Measurements from ENCODE around the gene AQP3.

Gene AQP3

DNA sequence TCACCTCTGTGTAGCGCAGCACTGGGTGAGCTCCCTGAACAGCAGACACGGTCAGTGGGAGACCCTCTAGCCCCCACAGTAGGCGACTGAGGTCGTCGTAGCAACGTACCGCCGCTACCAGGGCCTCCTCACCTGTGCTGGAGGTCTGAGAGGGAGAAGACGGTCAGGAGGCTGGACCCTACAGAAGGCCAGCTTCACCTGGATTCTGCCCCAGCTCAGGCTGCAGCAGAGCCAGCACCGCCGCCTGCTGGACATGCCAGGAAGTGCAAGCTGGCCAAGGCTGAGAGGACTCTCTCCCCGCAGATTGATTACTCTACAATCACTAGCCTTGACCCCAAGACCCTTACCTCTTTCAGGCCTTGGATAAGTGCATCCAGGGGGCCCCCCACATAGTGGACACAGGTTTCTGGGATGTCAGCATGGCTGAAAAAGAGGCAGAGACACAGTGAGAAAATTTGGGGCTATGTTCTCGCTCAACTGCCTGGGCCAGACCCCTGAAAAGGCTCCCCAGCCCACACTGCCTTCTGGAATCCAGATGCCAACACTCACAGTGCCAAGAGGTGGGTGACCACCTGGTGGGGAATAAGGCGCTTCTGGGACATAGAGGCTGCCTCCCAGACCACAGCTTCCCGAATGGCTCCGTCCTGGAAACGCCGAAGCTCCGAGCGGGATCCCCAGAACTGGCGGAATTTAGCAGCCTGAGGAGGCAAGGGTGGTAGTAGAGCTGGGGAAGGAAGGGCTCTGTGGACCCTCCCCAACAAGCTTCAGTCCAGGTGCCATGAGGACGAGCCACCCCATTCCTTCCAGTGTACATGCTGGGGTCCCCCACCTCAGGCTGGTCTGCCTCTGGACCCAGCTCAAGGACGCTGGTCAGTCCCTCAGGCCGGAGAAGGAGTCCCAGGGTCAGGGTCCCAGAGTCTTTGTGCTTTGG lies 19.4 kb upstream of the AQP3 start:
- Histone ChIP-seq H3K79me2 (ENCODE audit: low read length) (peaks cover 8% of the 10 kb centered on the region), H3K4me3 (ENCODE audit: low read length) (no peak overlapping the region), H3K27me3 (ENCODE audit: low read depth, low read length) (no peaks in the 10 kb centered on the region), H3K4me1 (ENCODE audit: low read length) (peaks cover 1% of the 10 kb centered on the region), H3K4me2 (ENCODE audit: low read length) (no peak overlapping the region), H3K9ac (ENCODE audit: low read length) (no peak overlapping the region), H2AFZ (ENCODE audit: low read depth, low read length) (no peak overlapping the region), H4K20me1 (ENCODE audit: insufficient read depth, low read length) (no peaks in the 10 kb centered on the region), H3K27ac (ENCODE audit: low read length) (no peak overlapping the region), H3K9me3 (ENCODE audit: insufficient read depth, low read length) (no peaks in the 10 kb centered on the region), H3K36me3 (replicated peaks; ENCODE audit: low read depth, low read length) (peaks cover 76% of the 10 kb centered on the region)
- TF ChIP-seq, protein P1, sequence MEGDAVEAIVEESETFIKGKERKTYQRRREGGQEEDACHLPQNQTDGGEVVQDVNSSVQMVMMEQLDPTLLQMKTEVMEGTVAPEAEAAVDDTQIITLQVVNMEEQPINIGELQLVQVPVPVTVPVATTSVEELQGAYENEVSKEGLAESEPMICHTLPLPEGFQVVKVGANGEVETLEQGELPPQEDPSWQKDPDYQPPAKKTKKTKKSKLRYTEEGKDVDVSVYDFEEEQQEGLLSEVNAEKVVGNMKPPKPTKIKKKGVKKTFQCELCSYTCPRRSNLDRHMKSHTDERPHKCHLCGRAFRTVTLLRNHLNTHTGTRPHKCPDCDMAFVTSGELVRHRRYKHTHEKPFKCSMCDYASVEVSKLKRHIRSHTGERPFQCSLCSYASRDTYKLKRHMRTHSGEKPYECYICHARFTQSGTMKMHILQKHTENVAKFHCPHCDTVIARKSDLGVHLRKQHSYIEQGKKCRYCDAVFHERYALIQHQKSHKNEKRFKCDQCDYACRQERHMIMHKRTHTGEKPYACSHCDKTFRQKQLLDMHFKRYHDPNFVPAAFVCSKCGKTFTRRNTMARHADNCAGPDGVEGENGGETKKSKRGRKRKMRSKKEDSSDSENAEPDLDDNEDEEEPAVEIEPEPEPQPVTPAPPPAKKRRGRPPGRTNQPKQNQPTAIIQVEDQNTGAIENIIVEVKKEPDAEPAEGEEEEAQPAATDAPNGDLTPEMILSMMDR (IDR thresholded peaks at IDR 0.05; ENCODE audit: low read depth, low read length), result peak; percentile 75
- TF ChIP-seq EZH2phosphoT487 (IDR thresholded peaks at IDR 0.05; ENCODE audit: low read depth), result no peak

DNA sequence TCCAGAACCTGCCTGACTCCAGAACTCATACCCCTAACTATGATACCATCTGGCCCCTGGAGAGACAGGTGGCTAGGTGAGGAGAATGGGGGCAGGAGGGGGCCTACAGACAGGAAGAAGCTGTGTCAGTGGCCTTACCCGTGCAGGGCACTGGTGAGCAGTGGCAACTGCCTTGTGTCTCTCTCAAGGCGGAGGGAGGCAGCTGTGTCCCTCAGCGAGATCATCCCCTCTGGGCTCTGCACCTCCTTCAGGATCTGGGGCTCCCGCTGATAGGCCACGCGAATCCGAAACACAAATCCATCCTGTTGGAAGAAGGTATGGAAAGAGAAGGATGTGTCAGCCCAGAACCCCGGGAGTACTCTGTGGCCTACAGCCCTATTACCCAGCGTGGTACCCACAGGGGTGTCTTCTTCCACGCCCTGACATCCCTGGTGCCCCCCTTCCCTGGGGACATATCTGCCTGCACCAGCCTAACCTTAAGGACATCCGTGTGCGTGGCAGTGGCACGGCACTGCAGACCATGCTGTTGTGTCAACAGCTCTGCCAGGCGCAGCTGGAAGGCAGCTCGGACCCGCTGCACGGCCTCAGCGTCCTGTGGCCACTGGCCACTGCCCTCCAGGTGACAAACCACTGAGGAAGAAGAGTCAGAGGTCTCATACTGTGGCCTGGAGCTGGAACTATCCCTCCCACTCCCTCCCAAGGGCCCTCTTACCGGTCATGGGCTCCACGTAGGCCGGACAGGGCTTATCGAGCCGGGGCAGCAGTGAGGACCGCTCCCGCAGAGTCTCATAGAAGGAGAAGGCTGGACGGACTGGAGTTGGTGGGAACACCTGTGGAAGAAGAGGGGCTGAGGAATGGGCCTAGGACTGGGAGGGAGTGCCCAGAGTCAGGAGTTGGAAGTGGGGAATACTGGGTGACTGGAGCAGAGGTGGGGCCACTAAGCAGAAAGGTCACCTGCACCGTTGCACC lies 18.5 kb upstream of the AQP3 start:
- H3K36me3 ChIP-seq (replicated peaks; ENCODE audit: low read depth, low read length), result peaks cover 78% of the 10 kb centered on the region
- no peak overlapping the region for H3K27ac ChIP-seq (ENCODE audit: low read length)

GRCh38 chr9:33465096-33465495 lies 17.7 kb upstream of the AQP3 start:
- Histone ChIP-seq H3K27ac (ENCODE audit: low read length) (no peak overlapping the region), H3K4me2 (ENCODE audit: low read length) (no peak overlapping the region), H3K4me3 (ENCODE audit: low read length) (no peak overlapping the region), H3K27me3 (ENCODE audit: low read depth, low read length) (no peaks in the 10 kb centered on the region), H3K4me1 (ENCODE audit: low read length) (no peaks in the 10 kb centered on the region), H4K20me1 (ENCODE audit: insufficient read depth, low read length) (no peaks in the 10 kb centered on the region), H3K36me3 (replicated peaks; ENCODE audit: low read depth, low read length) (peaks cover 79% of the 10 kb centered on the region), H3K9ac (ENCODE audit: low read length) (no peak overlapping the region), H3K9me3 (ENCODE audit: insufficient read depth, low read length) (no peaks in the 10 kb centered on the region), H2AFZ (ENCODE audit: low read depth, low read length) (no peak overlapping the region), H3K79me2 (ENCODE audit: low read length) (no peaks in the 10 kb centered on the region)
- TF ChIP-seq, protein P1 (IDR thresholded peaks at IDR 0.05; ENCODE audit: low read depth, low read length), result no peak
- TF ChIP-seq EZH2phosphoT487 (IDR thresholded peaks at IDR 0.05; ENCODE audit: low read depth), result no peak

More for the DNA sequence above, 18.5 kb upstream of the AQP3 start:
- Histone ChIP-seq H3K27me3 (ENCODE audit: low read depth, low read length) (no peaks in the 10 kb centered on the region), H3K4me1 (ENCODE audit: low read length) (no peaks in the 10 kb centered on the region), H3K9ac (ENCODE audit: low read length) (no peak overlapping the region), H3K4me2 (ENCODE audit: low read length) (no peak overlapping the region), H4K20me1 (ENCODE audit: insufficient read depth, low read length) (no peaks in the 10 kb centered on the region), H3K9me3 (ENCODE audit: insufficient read depth, low read length) (no peaks in the 10 kb centered on the region), H2AFZ (ENCODE audit: low read depth, low read length) (no peak overlapping the region), H3K4me3 (ENCODE audit: low read length) (no peak overlapping the region), H3K79me2 (ENCODE audit: low read length) (no peaks in the 10 kb centered on the region; the same call in 1 of the 2 replicates)
- TF ChIP-seq, protein P1 (IDR thresholded peaks at IDR 0.05; ENCODE audit: low read depth, low read length), result no peak
- TF ChIP-seq EZH2phosphoT487 (IDR thresholded peaks at IDR 0.05; ENCODE audit: low read depth), result no peak

Measured in OCI-LY3 (cell line).